22Rv1 (cell line): Measurements from ENCODE around the gene ANKRD65.
"Not testable (repeated sequence)": the region's sequence is repeated elsewhere in the genome, so short reads cannot be mapped to it uniquely, and the experiment has no call there.

Experiments
- ZFX ChIP-seq: fragments of 450-650 bp; IDR thresholded peaks from 2 replicates; pipeline ENCODE4 v1.6.1; 2017; ENCODE audit warnings: antibody characterized with exemption, borderline replicate concordance
- TF ChIP-seq, protein P1 (sequence below): fragments of 450-650 bp; IDR thresholded peaks from 2 replicates; pipeline ENCODE4 v1.5.1; 2017; ENCODE audit warnings: mild to moderate bottlenecking

DNA sequence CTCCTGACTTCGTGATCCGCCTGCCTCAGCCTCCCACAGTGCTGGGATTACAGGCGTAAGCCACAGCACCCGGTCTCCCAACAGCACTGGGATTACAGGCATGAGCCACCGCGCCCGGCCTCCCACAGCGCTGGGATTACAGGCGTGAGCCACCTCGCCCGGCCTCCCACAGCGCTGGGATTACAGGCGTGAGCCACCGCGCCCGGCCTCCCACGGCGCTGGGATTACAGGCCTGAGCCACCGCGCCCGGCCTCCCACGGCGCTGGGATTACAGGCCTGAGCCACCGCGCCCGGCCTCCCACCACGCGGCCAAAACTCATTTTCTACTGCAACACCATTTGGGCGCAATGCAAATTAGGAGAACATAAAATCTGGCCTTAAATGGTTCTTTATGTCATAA lies 35.7 kb downstream of the ANKRD65 start:
- TF ChIP-seq, protein P1, sequence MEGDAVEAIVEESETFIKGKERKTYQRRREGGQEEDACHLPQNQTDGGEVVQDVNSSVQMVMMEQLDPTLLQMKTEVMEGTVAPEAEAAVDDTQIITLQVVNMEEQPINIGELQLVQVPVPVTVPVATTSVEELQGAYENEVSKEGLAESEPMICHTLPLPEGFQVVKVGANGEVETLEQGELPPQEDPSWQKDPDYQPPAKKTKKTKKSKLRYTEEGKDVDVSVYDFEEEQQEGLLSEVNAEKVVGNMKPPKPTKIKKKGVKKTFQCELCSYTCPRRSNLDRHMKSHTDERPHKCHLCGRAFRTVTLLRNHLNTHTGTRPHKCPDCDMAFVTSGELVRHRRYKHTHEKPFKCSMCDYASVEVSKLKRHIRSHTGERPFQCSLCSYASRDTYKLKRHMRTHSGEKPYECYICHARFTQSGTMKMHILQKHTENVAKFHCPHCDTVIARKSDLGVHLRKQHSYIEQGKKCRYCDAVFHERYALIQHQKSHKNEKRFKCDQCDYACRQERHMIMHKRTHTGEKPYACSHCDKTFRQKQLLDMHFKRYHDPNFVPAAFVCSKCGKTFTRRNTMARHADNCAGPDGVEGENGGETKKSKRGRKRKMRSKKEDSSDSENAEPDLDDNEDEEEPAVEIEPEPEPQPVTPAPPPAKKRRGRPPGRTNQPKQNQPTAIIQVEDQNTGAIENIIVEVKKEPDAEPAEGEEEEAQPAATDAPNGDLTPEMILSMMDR, result not testable (repeated sequence)
- TF ChIP-seq ZFX, result not testable (repeated sequence)
